ENCODE data around the gene CYTL1.
"Not testable (repeated sequence)": the region's sequence is repeated elsewhere in the genome, so short reads cannot be mapped to it uniquely, and the experiment has no call there.

The CYTL1 gene

GRCh38 chr4:5033281-5033841 lies 14.1 kb upstream of the CYTL1 start:
- DNase-seq, result no peak

DNA sequence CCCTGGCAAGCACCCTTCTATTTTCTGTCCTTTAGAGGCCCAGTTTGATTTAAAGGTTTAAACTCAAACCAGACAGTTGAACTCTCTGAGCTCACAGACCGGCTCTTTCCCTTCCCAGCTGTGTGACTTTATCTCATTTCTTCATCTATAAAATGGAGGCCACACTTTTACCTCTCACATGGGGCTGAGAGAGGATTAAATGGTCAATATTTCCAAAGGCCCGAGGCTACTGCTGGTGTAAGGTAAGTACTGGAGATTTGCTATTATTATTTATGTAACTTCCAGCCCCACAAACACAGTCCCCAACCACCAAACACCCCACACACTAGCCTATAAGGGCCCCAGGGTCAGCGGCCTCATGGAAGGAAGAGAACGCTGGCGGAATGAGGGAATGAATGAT lies 13.6 kb upstream of the CYTL1 start:
- no peak for DNase-seq

DNA sequence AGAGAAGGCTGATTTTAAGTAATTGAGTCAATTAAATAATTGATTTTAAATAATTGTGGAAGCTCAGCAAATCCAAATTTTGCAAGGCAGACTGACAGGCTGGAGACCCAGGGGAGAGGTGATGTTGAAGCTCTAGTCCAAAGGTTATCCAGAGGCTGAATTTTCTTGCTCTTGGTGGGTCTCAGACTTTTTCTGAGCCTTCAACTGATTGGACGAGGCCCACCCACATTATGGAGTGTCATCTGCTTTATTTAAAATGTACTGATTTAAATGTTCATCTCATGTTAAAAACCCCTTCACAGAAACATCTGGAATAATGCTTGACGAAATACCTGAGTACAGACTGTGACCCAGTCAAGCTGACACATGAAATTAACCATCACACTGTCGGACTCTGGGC lies 11.7 kb upstream of the CYTL1 start:
- DNase-seq, result no peak

- no peak for DNase-seq
These were observed 11.0 kb upstream of the CYTL1 start for GRCh38 chr4:5030221-5030620.

- no peak for DNase-seq
These were observed 10.2 kb upstream of the CYTL1 start for GRCh38 chr4:5029447-5029846.

- no peak for DNase-seq
These were observed 9.2 kb upstream of the CYTL1 start for GRCh38 chr4:5028480-5028879.

DNA sequence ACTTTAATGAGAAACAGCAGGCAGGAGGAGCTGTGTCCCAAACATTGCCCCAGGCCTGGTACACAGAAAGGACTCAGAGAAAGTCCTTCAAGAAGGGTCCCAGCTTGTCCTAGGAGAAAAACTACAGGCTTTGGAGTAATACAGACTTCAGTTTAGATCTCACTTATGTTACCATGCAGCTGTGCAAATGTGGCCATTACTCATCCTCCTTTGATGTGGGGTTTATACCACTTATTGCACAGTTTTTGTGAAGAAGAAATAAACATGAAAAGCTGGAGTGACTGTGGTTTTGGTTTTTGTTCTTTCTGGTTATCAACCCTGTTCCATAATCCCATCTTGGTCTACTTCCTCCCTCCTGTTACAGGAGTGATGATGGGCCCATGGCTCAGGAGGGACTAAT lies 8.1 kb upstream of the CYTL1 start:
- no peak for DNase-seq

DNA sequence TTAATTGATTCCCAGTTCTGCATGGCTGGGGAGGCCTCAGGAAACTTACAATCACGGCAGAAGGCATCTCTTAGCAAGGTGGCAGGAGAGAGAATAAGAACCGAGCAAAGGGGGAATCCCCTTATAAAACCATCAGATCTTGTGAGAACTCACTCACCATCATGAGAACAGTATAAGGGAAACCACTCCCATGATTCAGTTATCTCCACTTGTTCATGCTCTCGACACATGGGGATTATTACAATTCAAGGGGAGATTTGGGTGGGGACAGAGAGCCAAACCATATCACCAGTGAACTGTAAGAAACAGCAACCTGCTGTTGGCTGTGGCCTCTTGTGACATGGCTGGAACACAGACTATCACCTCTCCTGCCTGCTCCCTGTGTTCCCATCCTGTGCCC lies 7.1 kb upstream of the CYTL1 start:
- no peak for DNase-seq

DNA sequence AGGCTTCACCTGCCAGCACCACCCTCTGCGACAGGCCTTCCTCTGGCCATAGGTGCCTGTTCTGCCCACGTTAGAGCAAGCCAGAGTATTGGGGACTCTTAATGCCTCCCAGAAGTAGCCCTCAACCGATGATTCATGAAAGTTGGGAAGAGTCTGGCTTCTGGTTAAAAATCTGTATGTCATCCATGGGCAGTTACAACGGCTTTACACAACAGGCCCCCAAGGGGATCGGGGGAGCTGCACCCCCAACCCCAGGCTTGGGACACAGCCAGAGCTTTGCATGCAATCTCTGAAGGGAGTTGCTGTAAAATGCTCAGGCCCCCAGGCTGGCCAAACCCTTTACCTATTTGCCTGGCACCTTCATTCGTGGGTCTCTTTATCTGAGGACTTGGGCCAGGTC lies 5.4 kb upstream of the CYTL1 start:
- no peak for DNase-seq

DNA sequence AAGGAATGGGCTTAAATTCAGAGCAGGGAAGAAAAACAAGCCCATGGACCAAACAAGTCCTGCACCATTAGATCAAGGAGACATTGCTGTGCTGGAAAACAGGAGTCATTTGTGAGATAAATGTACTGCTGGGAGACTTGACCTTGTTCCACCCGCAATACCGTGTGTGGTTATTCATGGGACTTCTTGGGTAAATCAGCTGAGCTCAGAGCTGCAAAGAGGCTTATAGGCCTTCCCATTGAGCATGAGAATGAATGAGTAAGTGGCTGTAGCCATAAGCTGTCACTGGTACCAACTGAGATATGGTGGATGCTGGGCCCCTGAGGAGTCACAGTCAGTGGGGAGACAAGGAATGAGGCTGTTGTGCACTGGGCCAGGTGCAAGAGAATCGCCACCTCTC lies 2.3 kb upstream of the CYTL1 start:
- DNase-seq, result no peak

DNA sequence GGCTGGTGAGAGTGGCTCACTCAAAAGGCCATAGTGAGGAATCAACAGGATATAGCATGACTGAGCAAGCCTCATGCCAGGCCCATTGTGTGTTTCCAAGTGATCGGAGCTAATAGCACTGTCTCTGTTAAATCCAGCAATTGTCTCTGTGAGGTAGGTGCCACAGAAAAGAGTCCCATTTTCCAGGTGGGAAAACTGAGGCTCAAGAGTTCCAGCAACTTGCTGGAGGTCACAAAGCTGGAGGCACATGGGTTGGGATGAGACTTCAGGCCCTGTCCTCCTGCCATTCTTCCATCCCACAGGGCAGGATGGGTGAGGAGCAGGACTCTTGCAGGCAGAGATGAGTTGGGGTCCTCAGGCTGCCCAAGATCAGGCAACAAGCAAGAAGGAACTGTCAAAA lies 1.1 kb upstream of the CYTL1 start:
- no peak for DNase-seq

DNA sequence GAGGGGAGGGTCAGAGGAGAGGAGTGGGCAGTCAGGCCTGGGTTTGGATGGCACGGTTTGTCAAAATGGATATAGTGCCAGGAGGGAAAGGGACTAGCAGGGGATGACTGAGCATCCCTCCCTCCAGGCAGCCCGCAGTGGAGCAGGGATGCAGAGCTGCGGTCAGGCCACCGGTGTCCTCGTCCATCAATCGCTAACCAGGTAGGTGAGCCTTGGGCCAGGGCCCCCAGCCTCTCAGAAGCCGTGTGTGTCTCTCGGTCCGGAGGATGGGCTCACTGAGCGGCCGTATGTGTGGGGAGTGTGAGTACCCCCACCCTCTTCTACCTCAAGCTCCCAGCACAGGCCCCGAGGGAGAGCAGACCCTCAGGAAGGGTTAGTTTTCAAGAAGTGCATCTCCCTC lies 538 bp upstream of the CYTL1 start:
- DNase-seq, result no peak

DNA sequence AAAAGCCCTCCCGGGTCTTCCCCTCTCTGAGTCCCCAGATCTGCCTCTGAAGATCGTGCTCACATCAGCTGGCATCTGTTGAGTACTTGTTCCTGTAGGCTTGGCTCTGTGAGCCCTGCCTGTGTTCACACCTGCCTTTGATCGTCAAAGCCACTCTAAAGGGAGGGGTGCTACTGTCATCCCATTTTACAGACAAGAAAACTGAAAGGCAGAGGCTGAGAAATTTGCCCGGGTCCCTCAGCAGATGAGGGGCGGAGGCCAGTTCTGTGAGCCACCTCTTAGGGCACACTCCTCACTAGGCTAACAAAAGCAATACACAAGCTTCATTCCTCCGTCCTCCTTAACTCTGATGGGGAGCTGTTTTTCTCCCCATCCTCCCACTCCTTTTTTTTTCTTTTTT lies 655 bp downstream of the CYTL1 start:
- peak in 1 of 3 experiments; percentile 15 for DNase-seq

DNA sequence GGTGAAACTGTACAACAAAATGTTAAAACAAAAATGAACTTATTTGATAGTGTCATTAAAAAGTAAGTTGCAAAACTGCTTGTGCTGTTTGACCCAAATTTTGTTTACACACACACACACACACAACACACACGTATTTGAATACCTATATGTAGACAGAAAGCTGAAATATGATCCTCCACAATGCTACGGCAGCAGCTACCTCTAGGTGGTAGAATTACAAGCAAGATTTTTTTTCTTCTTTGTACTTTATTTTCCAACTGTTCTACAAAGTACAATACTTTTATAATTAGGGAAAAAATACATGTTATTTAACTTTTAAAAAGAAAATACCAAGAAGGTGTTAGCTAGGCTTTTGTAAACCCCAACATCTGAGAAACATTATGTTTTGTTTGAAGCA lies 1.2 kb downstream of the CYTL1 start:
- peak in 1 of 3 experiments; percentile 12 for DNase-seq

DNA sequence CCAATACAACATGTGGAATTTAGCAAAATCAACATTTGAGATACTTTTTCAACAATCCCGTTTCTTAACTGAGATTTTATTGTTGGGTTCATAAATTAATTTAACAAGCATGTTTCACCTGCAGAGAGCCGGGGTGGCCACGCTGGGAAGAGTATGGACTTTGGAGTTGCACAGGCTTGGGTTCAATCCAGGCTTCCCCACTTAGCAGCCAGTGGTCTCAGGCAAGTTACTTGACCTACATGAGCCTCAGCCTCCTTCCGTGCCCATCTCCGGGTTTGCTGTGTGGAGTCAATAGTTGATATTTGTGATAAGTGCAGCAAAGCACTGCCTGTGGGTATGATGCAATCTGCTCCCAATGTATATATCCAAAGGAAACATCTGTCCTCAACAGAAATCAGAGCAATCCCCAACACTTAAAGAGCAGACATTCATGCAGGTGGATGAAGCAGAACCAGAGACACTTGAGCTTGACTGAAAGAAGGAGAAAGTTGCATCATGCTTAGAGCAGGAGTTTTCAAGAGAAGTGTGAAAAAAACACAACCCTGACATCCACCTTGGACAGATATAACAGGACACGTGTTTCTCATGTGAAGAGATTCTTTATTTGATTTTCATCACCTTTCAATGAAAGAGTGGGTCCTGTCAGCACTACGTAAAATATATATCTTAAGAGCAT lies 5.1 kb downstream of the CYTL1 start:
- no peak for DNase-seq

DNA sequence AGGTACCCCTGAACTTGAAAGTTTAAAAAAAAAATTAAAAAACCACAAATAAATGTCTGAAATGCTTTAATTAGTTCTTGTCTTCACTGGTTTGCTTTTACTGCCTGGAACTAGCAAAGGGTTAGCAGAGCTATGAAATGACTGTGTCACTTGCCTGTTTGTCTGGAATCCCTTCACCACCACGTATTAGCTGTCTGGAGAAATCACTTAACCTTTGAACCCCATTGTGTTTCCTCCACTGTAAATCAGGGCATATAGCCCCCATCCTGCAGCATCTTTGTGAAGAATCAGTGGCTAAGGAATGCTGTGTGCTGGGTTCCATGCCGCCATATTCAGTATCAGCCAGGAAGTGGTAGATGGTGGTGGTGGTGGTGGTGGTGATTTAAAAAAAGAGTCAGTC lies 6.3 kb downstream of the CYTL1 start:
- DNase-seq, result no peak

GRCh38 chr4:5012244-5012898 lies 6.9 kb downstream of the CYTL1 start:
- DNase-seq, result no peak

- DNase-seq, result no peak
These were observed 8.3 kb downstream of the CYTL1 start for GRCh38 chr4:5010984-5011383.

GRCh38 chr4:5009796-5010195 lies 9.5 kb downstream of the CYTL1 start:
- no peak for DNase-seq

- DNase-seq, result not testable (repeated sequence)
These were observed 12.3 kb downstream of the CYTL1 start for GRCh38 chr4:5006932-5007331.

DNA sequence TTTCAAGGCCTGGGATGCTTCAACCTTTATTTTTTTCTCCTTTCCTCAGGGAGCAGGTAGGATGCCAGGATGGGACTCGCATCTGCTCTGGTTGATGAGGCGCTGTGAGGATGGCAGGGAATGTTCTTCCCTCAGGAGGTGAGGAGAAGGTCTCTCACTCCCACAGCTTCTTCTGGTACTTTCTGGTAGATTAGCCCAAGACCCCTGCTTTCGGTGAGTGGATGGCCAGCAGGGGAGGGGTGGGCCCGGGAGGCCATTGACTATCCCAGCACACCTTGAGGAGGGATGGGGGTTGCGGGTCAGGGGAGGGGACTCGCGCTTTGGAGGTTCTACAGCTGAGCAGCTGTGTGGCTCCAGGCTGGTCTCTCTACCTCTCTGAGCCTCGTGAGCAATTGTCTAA lies 14.8 kb downstream of the CYTL1 start:
- no peak for DNase-seq

DNA sequence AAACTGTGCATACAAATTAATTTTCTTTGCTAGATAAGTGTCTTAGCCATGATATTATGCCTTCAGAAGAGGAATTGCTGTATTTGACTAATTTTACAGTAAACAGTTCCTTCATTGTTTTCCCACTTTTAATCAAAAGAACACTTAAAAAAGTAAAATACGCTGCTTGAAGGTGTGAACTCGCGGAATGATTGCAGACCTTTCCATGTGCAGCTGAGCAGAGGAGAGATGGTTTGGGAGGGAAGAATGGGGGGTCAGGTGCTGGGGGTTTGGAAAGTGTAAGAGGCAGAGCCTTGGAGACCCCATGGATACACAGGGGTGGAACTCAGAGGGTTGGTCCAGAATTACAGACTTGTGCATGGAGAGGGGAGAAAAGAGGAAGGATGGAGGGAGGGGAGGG lies 15.3 kb downstream of the CYTL1 start:
- DNase-seq, result no peak

DNA sequence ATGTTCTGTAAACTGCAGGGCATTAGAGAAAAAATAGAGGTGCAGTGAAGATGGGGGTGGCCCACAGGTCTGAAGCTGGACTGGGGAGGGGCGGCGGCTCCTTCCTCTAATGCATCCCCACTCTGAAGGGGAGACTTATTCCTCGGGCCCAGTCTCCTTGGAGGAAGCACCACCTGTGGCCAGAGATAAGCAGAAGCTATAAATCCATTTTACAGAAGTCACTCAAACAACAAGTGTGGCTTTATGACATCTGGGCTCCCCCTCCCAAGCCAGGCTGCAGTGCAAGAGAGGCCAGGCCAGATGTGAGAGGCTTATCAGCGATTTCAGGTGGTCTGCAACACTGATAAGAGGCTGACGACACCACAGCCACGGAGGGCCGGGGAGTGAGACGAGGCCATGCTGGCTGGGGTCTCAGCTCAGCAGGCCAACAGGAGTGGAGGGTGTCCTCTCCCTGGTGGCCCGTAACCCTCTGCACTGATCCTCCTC lies 15.8 kb downstream of the CYTL1 start:
- no peak for DNase-seq

DNA sequence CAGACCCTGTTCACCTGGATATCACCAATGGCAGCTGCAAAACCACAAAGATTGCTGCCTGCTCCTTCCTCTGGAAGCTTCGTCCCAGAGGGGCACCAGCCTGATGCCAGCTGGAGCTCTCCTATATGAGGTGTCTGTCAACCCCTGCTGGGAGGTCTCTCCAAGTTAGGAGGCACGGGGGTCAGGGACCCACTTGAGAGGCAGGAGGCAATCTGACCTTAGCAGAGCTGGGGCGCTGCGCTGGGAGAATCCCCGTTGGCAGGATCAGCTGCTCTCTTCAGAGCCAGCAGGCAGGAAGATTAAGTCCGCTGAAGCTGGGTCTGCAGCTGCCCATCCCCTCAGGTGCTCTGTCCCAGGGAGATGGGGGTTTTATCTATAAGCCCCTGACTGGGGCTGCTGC lies 17.6 kb downstream of the CYTL1 start:
- DNase-seq, result not testable (repeated sequence)

DNA sequence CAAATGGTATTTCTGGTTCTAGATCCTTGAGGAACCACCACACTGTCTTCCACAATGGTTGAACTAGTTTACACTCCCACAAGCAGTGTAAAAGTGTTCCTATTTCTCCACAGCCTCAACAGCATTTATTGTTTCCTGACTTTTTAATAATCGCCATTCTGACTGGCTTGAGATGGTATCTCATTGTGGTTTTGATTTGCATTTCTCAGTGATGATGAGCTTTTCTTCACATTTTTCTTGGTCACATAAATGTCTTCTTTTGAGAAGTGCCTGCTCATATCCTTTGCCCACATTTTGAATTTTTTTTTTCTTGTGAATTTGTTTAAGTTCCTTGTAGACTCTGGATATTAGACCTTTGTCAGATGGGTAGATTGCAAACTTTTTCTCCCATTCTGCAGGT lies 22.3 kb downstream of the CYTL1 start:
- not testable (repeated sequence) for DNase-seq

Measured in NCI-H1417 (cell line).